GM19372 (cell line): ENCODE data around the gene PTPRN2.
"Not testable (repeated sequence)": the region's sequence is repeated elsewhere in the genome, so short reads cannot be mapped to it uniquely, and the experiment has no call there.

ENCODE experiments used
- ATAC-seq: cut with Tn5 transposase; IDR thresholded peaks from one replicate; pipeline ENCODE4 v1.9.1; 2021; ENCODE audit warnings: mild to moderate bottlenecking, low read depth, moderate library complexity; ENCODE audit not compliant: unreplicated experiment

PTPRN2 gene

GRCh38 chr7:158277219-158278141 lies 310.1 kb downstream of the PTPRN2 start:
- no peak for ATAC-seq

DNA sequence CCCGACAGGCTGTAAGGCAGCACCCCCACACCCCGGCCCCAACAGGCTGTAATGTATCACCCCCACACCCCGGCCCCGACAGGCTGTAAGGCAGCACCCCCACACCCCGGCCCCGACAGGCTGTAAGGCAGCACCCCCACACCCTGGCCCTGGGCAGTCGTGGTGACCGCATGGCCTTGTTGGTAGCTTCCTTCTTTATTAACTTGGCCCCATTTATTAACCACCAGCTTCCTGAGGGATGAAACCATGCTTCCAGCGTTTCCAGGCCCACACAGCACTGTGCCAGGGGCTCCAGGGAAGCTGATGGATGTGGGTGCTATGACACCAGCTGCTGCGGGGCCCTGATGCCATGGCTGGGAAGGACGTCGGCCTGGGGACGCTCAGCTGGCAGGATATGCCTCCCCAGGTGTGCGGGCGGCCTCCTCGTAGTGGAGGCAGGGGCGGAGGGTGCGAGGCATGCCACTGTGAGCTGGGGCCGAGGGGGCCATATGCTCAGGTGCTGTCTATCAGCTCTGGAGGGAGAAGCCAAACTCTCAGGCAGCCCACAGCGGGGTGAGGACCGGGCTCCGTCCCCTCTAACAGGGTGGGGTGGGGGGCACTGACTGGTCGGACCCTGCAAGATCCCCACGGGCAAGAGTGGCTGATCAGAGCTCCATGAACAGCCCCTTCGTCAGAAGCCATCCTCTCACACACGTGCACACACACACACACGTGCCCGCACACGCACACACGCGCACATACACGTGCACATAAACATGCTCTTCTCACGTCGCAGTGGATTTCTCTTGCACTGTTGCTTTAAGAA lies 311.0 kb downstream of the PTPRN2 start:
- no peak for ATAC-seq

GRCh38 chr7:158275711-158276413 lies 311.8 kb downstream of the PTPRN2 start:
- no peak for ATAC-seq

GRCh38 chr7:158274996-158275395 lies 312.6 kb downstream of the PTPRN2 start:
- ATAC-seq = no peak

GRCh38 chr7:158274404-158274811 lies 313.2 kb downstream of the PTPRN2 start:
- ATAC-seq = no peak

GRCh38 chr7:158273756-158274342 lies 313.8 kb downstream of the PTPRN2 start:
- ATAC-seq = not testable (repeated sequence)

DNA sequence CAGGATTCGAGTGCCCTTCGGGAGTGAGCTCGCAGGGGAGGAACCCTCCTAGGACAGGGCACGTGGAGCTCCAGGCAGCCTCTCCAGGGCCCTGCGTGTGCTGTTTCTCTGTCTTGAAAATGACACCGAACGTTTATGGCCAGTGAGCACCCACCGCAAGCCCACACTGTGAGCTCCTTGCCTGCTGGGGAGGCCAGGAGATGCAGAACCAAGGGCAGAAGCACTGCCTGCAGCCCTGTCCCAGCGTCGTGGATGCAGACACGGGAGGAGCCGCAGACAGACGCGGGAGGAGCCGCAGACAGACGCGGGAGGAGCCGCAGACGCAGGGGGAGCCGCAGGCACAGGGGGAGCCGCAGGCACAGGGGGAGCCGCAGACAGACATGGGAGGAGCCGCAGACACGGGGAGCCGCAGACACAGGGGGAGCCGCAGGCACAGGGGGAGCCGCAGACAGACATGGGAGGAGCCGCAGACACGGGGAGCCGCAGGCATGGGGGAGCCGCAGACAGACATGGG lies 314.4 kb downstream of the PTPRN2 start:
- no peak for ATAC-seq

DNA sequence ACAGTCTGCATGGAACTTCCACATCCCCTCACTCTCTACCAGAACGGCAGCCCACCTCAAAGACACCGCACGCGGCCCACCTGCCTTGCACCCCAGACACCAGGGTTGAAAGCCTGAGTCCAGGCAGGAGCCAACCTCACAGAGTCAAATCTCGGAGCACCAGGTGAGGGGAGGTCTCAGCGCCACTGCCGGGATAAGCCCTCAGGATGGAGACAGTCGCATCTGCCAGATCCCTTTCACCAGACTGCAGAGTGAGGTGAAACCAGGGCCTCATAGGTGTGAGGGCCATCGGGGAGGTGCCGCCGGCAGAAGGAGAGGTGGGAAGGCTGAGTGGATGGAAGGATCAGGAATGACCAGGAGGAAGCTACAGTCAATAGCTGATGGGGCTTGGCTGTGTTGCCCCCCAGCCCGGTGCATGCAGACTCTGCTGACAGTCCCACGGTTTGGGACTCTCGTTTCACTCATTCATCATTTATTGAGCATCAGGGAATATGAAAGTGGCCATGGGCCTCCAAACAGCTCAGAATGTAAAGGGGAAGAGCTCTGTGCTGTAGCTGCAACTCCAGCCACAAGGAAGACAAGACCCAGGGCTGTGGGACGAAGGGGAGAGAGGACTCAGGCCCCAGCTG lies 315.0 kb downstream of the PTPRN2 start:
- ATAC-seq = no peak

DNA sequence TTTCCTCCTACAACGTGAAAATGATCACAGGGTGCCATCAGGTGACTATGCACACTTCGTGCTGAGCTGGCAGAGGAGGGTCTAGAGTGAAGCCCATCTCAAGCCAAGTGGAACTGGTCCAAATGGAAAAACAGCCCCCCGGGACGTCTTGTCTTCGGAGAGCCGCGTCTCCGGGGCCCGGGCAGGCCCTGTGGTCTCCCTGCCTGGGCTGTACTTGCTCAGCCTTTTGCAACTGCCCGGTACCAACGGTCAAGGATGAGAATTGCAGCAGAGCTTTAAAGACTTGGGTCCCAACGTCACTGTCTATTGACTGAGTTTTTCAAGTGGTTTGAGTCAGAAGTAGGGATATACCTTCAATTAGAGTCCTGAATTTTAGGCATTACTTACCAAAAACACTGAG lies 315.5 kb downstream of the PTPRN2 start:
- ATAC-seq = no peak

DNA sequence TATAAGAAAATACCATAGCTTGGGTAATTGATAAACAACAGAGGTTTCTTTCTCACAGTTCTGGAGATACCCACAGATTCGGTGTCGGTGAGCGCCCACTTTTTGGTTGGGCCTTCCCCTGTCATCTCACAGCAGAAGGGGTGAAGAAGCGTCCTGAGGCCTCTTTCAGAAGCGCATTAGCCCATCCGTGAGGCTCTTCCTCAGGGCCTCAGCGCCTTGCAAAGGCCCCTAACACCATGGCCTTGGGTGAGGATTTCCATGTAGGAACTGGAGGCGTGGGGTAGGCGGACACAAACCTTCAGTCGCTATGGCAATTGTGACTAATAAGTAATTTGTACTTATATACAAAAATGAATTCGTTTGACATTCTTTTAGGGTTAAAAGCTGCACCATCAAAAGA lies 316.0 kb downstream of the PTPRN2 start:
- ATAC-seq = no peak

DNA sequence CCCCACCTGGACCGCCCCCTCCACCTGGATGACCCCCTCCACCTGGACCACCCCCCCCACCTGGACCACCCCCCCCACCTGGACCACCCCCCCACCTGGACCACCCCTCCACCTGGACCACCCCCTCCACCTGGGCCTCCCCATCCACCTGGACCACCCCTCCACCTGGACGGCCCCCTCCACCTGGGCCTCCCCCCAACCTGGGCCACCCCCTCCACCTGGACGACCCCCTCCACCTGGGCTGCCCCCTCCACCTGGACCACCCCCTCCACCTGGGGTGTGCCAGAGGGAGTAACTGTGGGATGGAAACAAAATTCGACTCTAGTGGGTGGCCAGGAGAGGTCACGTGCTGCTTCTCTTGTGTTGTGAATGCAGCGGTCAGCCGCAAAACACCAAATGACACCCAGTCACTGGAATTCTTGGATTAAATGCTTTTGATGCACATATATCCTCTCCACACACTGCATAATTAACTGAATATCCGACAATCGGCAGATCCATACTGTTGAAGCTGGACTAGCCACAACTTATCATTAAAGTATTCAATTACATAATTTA lies 316.7 kb downstream of the PTPRN2 start:
- no peak for ATAC-seq

- ATAC-seq = no peak
Observed at GRCh38 chr7:158270106-158270775, 317.4 kb downstream of the PTPRN2 start.

DNA sequence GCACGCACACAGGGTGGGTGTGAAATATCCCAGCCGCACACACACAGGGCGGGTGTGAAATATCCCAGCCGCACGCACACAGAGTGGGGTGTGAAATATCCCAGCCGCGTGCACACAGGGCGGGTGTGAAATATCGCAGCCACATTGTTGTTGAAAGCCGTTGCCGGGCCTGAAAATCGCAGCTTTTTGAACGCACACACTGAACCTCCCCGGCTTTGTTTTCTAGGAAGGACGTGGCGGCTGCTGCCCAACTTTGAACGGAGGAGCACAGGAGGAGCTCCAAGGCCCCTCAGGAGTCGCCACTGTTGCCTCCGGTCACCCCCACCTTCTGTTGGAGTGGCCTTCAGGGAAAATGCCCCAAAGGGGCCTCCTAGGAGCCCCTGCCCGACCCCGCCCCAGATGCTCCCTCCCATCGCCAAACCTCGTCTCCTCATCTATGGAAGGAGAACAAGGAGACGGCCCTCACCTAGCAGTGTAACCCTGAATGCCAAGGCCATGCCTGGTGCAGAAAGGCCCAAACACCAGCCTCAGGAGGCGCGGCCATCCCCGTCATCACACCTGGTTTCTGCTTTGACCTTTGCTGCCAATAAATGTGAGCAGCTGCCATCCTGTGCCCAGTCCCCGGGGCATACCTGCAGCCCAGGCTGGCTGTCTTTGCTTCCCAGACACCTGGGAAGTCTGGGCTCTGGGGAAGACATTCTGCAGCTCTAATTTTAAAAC lies 318.6 kb downstream of the PTPRN2 start:
- ATAC-seq = no peak

DNA sequence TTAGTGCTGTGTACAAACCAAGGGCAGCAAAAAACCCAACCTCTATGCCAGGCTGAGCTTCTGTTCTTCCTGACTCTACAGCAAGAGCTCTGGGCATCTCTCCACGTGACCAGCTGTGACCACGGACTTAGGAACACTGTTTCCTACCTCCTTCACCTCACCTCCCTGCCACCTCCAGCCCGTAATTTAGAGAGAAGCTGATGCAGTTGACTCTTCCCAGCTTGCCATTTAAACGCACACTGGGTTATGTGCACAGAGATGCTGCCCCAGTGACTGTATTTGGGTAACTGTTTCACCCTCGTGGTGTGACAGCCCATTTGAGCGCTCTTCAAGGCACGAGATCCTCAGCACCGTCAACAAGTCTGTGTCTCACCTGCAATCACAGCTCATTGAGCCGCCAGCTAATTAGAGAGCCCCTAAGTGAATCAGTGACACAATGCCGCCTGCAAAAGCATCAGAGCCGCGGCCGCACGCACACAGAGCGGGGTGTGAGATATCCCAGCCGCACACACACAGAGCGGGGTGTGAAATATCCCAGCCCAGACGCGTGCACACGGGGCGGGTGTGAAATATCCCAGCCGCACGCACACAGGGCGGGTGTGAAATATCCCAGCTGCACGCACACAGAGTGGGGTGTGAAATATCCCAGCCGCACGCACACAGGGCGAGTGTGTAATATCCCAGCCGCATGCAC lies 319.7 kb downstream of the PTPRN2 start:
- ATAC-seq = no peak

DNA sequence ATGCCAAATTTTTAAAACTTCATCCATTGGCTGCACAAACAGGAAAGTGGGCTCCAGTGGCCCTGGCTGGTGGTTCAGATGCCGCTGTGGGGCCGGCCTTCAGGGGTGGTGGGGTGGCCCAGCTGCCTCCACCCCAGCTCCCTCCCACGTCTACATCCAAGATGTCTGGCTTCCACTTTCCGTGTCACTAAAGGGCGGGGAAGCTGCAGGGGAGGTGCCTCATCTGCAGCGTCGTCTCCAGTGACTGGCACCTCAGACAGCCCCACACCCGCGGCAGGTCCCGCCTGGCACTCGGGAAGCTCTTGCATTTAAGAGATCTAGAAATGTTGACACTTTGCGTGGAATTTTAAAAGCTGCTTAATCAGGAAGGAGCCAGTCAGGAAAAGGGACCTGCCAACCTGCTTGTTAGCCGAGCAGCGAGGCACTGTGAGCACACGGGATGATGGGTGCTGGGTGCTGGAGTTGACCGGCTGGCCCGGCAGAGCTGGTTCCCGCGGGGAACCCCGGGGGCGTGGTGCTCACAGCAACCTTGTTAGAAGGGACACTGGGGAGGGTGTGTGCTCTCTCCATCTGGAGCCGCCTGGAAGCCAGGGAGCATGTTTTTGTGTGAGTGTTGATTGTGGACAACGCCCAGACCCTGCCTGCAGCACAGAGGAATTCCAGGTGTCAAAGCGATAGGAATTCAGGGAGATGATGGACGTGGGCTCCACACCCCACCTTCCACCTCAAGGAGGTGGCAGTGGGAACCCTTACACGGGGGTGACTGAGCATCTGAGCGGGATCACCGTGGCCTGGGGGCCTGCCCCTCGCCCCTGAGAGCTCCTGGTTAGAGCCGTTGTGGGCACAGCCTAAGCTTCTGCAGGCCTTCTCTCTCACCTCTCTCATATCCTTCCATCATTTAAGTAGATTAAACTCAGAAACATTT lies 320.5 kb downstream of the PTPRN2 start:
- no peak for ATAC-seq

- ATAC-seq = no peak
Observed at GRCh38 chr7:158266426-158266816, 321.2 kb downstream of the PTPRN2 start.

DNA sequence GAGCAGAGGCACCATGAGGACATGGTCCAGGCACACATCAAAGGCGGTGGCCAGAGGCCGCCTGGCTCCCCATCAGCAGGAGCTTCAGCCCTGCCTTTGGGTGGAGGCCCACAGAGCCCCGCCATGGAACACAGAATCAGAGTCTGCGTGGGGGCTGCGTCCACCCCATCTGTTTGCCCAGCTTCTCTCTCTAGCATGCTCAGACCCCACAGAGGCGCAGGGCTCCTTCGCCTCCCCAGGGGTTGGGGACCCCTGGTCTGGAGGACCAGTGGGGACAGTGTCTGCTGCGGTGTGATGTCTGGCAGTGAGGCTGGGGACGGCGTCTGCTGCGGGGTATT lies 321.9 kb downstream of the PTPRN2 start:
- ATAC-seq = no peak
